HK-2 (cell line): Measurements from ENCODE around the gene SRPK2.
"Not testable (repeated sequence)": the region's sequence is repeated elsewhere in the genome, so short reads cannot be mapped to it uniquely, and the experiment has no call there.

Experiments used
- DNase-seq: peaks from one replicate; pipeline ENCODE4 v3.0.0-alpha.2; 2018; ENCODE audit not compliant: unreplicated experiment

The SRPK2 gene

DNA sequence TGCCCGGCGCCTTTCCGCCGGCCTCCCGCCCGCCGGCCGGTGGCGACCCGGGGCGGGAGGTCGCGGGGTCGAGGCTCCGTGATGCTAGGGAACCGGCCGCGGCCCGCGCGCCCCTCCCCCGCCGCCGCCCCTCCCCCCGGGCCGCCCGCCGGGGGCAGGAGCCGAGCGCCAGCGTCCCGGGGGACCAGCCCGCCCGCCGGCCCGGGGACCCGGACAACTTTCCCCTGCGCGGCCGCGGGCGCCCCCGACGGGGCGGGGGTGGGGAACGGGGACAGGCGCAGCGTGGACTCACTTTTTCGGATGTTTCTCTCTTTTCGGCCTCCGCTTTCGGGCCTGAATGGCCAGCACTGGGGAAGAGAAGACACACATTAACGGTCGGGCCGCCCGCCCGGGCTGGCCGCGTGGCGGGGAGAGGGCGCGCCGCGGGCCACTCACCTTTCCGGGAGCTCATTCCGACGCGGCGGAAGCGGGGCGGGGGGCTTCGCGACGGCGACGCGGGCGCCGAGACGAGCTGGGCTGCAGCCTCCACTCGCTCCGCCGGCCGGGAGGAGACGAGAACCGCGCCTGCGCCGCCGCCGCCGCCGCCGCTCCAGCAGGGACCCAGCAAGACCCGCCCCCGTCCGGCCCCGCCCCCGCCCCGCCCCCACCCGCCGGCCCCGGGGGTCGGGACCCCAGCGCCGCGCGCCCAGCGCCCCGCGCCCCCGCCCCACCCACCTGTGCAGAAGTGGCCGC, at the start of gene SRPK2:
SRPK2 (minus strand) TSS at position 566 of the 732 bp plus-strand sequence.
- peak; percentile 82 for DNase-seq

GRCh38 chr7:105438254-105438653, 49.5 kb upstream of the SRPK2 start:
- DNase-seq: no peak

GRCh38 chr7:105437356-105437755, 48.6 kb upstream of the SRPK2 start:
- DNase-seq: not testable (repeated sequence)

GRCh38 chr7:105429746-105430612, 41.3 kb upstream of the SRPK2 start:
- peak; percentile 50 for DNase-seq

DNA sequence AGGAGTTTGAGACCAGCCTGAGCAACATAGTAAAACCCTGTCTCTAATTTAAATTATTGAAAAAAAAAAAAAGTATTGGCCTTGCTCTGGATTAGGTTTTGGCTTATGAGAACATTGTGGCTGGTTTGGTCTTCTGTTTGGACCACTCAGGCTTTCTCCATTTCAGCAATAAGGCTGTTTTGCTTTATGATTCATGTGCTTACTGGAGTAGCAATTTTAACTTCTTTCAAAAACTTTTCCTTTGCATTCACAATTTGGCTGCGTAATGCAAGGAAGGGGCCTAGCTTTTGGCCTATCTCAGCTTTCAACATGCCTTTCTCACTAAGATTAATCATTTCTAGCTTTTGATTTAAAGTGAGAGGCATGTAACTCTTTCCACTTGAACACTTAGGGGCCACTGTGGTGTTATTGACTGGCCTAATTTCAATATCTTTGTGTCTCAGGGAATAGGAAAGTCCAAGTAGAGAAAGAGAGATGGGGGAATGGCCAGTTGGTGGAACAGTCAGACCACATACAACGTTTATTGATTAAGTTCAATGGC, 38.0 kb upstream of the SRPK2 start:
- DNase-seq: no peak

GRCh38 chr7:105423987-105424386, 35.3 kb upstream of the SRPK2 start:
- no peak for DNase-seq

GRCh38 chr7:105413887-105414437, 25.2 kb upstream of the SRPK2 start:
- no peak for DNase-seq

- not testable (repeated sequence) for DNase-seq
Measured at GRCh38 chr7:105410774-105411173, 22.1 kb upstream of the SRPK2 start.

DNA sequence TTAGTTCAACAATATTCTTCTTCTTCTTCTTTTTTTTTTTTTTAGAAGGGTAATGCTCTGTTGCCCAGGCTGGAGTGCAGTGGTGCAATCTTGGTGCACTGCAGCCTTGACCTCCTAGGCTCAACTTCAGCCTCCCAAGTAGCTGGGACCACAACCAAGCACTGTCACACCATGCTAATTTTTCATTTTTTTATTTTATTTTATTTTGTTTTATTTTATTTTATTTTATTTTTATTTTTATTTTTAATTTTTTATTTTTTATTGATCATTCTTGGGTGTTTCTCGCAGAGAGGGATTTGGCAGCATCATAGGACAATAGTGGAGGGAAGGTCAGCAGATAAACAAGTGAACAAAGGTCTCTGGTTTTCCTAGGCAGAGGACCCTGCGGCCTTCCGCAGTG, 21.1 kb upstream of the SRPK2 start:
- DNase-seq: not testable (repeated sequence)

DNA sequence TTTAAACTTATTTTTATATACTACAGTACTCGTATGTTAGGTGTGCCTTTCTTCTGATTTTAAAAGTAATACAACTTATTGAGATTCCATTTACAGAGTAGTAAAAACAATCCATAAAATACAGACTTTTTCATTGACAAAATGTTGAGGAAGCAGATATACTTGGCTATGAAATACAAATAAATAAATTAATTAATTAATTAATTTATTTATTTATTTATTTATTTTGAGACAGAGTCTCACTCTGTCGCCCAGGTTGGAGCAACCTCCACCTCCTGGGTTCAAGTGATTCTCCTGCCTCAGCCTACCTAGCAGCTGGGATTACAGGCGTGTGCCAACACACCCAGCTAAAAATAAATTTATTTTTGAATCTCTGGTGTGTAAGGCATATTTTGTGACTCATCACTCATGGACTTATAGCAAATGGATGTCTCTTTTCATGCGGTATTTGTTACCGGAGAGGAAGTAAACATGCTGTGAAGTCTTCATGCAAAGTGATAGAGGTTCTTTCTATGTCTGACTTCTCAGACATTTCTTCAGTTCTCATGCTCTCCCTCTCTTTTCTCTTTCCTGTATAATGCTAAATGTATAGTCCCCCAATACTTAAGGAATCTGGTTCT, 20.2 kb upstream of the SRPK2 start:
- DNase-seq: no peak

GRCh38 chr7:105403128-105403527, 14.4 kb upstream of the SRPK2 start:
- no peak for DNase-seq

DNA sequence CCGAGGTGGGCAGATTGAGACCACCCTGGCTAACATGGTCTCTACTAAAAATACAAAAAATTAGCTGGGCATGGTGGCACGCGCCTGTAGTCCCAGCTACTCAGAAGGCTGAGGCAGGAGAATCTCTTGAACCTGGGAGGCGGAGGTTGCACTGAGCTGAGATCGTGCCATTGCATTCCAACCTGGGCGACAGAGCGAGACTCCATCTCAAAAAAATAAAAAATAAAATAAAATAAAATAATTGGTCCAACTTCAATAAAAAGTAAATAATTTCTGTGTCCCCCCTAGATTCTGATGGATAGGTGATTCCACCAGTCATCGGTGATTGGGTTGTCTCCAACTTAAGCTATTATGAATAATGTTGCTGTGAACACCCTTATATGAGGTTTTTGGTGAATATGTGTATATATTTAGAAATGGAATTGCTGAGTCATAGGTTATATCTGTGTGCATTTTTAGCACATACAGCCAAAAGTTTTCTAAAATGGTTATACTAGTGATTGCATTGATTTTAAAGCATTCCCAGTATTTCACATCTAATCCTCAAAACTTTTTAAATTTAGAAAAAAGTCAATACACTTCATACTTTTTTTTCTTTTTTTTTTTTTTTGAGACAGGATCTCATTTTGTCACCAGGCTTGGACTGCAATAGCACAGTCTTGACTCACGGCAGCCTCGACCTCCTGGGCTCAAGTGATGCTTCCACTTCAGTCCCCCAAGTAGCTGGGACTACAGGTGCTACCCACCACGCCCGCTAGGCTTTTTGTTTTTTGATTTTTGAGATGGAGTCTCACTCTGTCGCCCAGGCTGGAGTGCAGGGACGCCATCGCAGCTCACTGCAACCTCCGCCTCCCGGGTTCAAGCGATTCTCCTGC, 13.7 kb upstream of the SRPK2 start:
- no peak for DNase-seq

GRCh38 chr7:105399043-105399725, 10.5 kb upstream of the SRPK2 start:
- DNase-seq: no peak

DNA sequence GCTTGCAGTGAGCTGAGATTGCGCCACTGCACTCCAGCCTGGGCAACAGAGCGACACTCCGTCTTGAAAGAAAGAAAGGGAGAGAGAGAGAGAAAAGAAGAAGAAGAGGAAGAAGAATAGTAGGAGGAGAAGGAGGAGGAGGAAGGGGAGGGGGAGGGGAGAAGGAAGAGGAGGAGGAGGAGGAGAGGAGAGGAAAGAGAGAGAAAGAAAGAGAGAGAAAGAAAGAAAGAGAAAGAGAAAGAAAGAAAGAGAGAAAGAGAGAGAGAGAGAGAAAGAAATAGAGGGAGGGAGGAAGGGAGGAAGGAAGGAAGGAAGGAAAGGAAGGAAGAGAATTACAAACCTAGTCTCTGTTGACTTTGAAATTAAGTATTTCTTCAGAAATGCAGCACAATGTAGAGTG, 7.8 kb upstream of the SRPK2 start:
- no peak for DNase-seq

- no peak for DNase-seq
Measured at GRCh38 chr7:105391429-105391828, 2.7 kb upstream of the SRPK2 start.

- no peak for DNase-seq
Measured at GRCh38 chr7:105389889-105390288, 1.2 kb upstream of the SRPK2 start.

GRCh38 chr7:105389088-105389650, 448 bp upstream of the SRPK2 start:
- peak; percentile 67 for DNase-seq

DNA sequence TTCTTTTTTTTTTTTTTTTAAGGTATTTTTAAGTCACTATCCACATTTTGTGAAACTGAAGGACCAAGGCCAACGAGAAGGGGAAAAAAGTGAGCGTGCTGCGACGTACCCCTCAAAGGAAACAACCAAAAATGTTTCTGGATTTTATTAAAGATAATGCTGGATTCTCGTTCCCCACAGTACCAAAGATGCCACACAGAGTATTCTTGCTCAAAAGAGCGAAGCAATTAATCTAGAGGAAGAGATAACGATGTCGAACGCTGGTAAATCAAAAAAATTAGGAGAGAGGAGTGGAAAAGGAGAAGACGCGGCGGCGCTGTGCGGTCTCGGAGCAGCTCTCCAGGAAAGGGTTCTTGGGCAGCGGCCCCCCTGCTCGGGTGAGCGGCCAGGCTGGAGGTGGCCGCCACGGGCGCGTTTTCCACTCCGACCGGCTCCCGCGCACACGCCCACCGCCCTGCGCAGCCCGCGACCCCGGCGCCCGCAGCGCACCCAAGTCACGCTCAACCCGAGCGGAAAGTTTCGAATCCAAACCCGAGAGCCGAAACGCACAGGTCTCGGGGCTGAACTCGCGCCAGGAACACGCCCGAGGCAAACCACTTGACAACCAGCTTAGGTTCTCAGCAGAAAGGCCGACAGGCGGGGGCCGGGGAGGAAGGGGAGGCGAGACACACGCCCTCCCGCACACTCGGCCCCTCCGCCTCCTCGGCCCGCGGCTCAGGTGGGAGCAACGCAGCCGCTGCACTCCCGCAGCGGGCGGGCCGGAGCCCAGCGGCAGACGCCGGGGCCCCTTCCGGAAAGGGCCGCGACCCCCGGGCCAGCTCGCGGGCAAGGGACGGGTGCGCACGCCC, 989 bp downstream of the SRPK2 start:
- peak; percentile 53 for DNase-seq

GRCh38 chr7:105377903-105378302, 10.8 kb downstream of the SRPK2 start:
- no peak for DNase-seq
